Uterus (tissue), 2 donors: ENCODE measurements around the gene SPINK2.

Experiments
- POLR2A ChIP-seq, 2 donors: fragments of 450-650 bp; IDR thresholded peaks; one replicate each; pipeline ENCODE4 v1.6.1; 2016; ENCODE audit warnings: antibody characterized with exemption in 2 of 2, mild to moderate bottlenecking in 1 of 2, moderate library complexity in 1 of 2
- TF ChIP-seq, protein P1 (sequence below), 4 experiments: fragments of 200-600 bp in 2 of 4; fragments of 450-650 bp in 2 of 4; sonication (generic) in 2 of 4; IDR thresholded peaks; one replicate each; pipeline ENCODE4 v1.5.1; 2016 to 2019; ENCODE audit warnings: antibody characterized with exemption in 4 of 4, mild to moderate bottlenecking in 2 of 4, moderate library complexity in 1 of 4

DNA sequence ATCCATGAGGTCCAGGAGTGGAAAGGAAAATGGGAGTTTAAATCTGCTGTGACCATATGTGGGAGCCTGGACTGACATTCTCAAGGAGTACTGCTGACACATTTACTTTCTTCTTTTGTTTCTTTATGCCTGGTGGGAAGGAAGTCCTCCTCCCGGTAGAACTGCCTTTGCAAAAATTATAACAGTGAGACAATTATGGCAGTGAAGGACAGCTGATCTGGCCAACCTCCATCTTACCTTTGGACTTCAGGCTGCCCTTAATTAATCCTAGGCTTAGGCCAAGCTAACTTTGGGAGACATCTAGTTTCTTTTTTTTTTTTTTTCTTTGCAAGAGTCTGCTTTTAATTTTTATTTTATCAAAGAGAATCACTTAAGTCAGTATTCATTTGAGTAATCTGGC lies 61.3 kb downstream of the SPINK2 start:
- TF ChIP-seq, protein P1, sequence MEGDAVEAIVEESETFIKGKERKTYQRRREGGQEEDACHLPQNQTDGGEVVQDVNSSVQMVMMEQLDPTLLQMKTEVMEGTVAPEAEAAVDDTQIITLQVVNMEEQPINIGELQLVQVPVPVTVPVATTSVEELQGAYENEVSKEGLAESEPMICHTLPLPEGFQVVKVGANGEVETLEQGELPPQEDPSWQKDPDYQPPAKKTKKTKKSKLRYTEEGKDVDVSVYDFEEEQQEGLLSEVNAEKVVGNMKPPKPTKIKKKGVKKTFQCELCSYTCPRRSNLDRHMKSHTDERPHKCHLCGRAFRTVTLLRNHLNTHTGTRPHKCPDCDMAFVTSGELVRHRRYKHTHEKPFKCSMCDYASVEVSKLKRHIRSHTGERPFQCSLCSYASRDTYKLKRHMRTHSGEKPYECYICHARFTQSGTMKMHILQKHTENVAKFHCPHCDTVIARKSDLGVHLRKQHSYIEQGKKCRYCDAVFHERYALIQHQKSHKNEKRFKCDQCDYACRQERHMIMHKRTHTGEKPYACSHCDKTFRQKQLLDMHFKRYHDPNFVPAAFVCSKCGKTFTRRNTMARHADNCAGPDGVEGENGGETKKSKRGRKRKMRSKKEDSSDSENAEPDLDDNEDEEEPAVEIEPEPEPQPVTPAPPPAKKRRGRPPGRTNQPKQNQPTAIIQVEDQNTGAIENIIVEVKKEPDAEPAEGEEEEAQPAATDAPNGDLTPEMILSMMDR (IDR thresholded peaks at IDR 0.05): no peak
- no peak for TF ChIP-seq POLR2A (IDR thresholded peaks at IDR 0.05)
